Skin epidermis (tissue), 12 donors: ENCODE data around the gene DDX28.

Experiments
- H3K27ac ChIP-seq, 21 experiments: fragments of 200-600 bp; sonication (generic) in 11 of 21; one replicate each; pipeline ENCODE4 v1.5.0; 2020; ENCODE audit warnings: mild to moderate bottlenecking in 3 of 21, inconsistent platforms in 2 of 21, moderate library complexity in 2 of 21
- H3K4me3 ChIP-seq, 7 experiments: fragments of 200-600 bp; sonication (generic) in 2 of 7; one replicate each; pipeline ENCODE4 v1.5.0; 2020; ENCODE audit warnings: inconsistent platforms in 2 of 7, mild to moderate bottlenecking in 2 of 7, moderate library complexity in 1 of 7

Gene DDX28, protein sequence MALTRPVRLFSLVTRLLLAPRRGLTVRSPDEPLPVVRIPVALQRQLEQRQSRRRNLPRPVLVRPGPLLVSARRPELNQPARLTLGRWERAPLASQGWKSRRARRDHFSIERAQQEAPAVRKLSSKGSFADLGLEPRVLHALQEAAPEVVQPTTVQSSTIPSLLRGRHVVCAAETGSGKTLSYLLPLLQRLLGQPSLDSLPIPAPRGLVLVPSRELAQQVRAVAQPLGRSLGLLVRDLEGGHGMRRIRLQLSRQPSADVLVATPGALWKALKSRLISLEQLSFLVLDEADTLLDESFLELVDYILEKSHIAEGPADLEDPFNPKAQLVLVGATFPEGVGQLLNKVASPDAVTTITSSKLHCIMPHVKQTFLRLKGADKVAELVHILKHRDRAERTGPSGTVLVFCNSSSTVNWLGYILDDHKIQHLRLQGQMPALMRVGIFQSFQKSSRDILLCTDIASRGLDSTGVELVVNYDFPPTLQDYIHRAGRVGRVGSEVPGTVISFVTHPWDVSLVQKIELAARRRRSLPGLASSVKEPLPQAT

DNA sequence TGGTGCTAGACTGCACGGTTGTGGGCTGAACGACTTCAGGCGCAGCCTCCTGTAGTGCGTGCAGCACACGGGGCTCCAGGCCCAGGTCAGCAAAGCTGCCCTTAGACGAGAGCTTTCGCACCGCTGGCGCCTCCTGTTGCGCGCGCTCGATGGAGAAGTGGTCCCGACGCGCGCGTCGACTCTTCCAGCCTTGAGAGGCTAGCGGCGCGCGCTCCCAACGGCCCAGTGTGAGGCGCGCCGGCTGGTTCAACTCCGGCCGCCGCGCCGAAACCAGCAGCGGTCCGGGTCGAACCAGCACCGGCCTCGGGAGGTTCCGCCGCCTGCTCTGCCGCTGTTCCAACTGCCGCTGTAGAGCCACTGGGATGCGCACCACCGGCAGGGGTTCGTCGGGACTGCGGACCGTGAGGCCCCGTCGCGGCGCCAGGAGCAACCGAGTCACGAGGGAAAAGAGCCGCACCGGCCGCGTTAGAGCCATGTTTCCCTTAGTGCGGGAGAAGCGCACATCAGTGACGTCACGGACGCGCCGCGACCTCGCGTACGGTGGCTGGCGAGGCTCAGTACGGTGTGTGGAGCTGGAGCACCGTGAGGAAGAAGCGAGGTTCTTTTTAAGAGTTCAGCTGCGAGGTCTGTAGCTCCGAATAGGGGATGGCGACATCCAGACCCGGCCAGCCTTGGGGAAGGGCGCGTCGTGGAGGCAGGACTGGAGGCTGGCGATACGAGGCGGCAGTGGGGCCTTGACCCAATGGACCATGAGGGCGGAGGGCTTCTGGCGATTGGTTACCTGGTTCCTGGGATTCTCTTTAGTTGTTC lies at the start of gene DDX28, which contains the start of gene DUS2:
Gene DDX28 (minus strand): TSS at position 505 of the 810 bp plus-strand sequence. CDS start 30 bp downstream, at position 475.
Gene DUS2 (plus strand): TSS at position 557 of the 810 bp plus-strand sequence. CDS start 14,740 bp downstream, outside the sequence.
- Histone ChIP-seq H3K27ac (peak within 1 kb of the TSS; percentile 78 to 98 (median 92)), H3K4me3 (peak within 1 kb of the TSS; percentile 74 to 96 (median 85))

DNA sequence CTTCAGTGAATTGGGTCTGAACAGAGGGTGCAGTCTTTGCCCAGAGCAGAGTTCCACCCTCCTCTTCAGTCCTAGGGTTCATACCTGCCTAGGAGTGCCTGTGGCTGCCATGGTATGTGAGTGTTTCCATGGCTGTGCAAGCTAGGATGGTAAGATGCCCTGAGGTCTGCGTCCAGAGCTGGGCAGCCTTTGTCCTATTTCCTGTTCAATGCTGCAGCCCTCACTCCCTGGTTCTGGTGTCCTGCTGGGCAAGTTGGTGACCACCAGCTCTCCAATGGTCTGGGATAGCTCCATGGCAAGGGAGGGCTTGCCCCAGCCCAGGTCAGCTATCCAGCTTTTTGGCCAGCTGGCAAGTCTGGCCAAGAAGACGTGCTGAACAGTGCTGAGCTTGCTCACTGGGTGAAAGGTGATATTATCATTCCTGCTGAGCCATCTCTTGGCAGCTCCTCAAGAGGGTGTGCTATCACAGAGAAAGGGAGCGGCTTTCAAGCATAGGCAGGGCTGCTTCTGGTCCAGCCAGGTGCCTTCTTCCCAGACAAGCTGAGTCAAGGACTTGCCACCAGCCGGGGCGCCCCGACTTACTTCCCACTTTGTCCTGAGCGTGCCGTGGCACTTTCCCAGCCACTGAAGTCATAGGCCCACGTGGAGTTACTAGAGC lies 49.1 kb upstream of the DDX28 start:
- Histone ChIP-seq H3K4me3 (no peak overlapping the region), H3K27ac (peak overlapping the region in 18 of 21 experiments; percentile 25 to 90 (median 62))

DNA sequence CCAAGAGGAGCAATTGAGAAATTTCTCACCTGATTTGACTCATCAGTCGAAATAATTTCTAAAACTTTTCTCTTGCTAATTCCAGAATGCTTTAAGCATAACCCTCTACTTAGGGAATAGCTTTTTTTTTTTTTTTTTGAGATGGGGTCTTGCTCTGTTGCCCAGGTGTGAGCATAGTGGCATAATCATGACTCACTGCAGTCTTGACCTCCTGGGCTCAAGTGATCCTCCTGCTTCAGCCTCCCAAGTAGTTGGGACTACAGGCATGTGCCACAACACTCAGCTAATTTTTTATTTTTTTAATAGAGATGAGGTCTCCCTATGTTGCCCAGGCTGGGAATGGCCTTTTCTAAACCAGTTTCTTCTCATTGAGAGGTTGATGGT lies 48.5 kb upstream of the DDX28 start:
- no peak overlapping the region for H3K4me3 ChIP-seq
- peak overlapping the region in 14 of 21 experiments; percentile 25 to 90 (median 64) for H3K27ac ChIP-seq

DNA sequence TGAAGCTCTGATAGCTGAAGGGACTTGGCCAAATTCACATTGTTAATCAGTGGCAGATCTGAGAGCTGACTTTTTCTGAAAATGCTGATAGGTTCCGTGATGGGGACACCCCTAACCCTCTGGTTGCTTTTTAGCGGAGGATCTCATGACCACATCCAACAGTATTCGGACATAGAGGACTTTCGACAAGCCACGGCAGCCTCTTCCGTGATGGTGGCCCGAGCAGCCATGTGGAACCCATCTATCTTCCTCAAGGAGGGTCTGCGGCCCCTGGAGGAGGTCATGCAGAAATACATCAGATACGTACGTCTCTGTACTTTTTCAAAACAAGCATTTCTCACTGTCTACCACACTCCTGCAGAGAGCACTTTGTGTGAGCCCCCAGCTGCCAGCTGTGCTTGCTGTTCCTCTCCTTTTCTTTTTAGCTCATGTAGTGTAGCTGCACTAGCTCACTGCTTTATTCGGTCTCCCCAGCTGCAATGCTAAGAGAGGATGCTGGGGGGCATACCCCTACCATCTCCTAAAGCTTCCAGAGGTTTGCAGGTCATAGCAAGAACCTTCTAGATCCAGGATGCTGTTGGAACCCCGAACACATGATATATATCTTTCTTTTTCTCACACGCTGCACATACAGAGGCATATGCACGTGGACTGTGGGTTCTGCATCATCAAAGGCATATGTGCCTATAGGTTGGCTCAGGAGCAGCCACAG lies 47.9 kb upstream of the DDX28 start:
- peak overlapping the region in 9 of 21 experiments; percentile 35 to 90 (median 56) for H3K27ac ChIP-seq
- no peak overlapping the region for H3K4me3 ChIP-seq

DNA sequence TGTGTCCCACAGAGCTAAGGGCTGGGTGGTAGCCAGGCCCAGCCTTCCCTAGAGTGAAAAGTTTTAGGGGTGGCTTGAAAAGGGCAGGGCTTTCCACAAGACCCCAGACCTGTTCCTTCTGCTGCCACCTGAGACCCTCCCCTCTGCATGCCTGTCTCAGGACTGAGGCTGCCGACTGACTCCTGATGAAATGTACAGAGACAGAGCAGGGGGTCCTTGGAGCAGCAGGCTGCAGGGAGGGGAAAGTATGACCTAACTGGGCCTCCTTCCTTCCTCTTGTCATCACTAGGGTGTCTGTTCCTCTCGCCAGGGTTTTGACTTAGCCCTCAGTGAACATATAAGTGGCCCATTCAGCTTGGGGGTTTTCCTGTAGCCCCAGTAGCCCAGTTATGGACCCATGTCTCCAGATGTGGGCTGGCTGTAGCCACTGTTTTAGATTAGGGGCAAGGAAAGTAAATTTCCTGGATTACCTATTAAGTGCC lies 47.3 kb upstream of the DDX28 start:
- H3K4me3 ChIP-seq, result no peak overlapping the region
- H3K27ac ChIP-seq, result peak overlapping the region in 11 of 21 experiments; percentile 26 to 90 (median 53)

DNA sequence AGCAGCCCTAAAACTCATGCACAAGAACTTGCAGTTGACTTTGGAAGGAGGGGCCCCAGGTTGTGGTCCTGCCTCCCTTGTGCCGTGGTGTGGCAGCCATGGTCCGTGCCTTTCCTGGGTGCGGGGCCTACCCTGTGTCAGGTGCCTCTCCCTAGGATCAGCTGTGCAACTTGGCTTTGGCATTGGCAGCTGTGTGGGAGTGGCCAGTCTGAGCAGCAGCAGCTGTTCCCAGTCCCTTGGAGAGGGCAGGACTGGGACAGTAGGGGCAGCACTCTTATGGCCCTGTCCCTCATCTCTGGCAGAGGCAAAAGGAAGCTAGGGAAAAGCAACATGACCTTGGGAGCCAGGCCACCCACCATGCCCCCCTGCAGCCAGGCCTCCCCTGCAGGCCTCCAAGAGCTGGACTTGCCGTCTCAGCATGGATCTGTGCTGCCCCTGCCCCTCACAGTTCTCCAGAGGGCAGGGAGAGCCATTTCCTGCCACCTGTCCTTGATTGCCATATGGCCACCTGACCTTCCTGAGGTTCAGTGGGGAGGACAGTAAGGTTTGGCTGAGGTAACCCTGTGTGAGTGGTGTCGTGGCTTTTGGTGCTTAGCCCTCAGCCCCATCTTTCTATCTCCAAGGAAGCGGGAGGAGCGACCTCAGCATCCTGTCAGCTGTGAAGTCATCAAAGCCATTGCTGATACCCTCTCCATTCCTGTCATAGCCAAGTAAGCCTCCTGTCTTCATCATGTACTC lies 46.6 kb upstream of the DDX28 start:
- H3K27ac ChIP-seq, result peak overlapping the region in 12 of 21 experiments; percentile 21 to 90 (median 52)
- no peak overlapping the region for H3K4me3 ChIP-seq

DNA sequence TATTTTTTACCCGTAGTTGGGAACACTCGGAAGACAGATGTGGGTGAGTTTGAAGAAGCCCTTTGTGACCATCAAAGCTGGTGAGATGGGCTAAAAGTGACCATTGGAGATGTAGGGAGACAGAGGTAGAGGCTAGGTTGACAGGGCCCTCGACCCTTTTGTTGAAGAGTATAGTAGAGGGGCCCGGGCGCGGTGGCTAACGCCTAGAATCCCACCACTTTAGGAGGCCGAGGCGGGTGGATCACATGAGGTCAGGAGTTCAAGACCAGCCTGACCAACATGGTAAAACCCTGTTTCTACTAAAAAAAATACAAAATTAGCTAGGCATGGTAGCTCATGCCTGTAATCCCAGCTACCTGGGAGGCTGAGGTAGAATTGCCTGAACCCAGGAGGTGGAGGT lies 45.9 kb upstream of the DDX28 start:
- H3K27ac ChIP-seq, result peak overlapping the region in 2 of 21 experiments; percentile 53 to 90
- H3K4me3 ChIP-seq, result no peak overlapping the region

DNA sequence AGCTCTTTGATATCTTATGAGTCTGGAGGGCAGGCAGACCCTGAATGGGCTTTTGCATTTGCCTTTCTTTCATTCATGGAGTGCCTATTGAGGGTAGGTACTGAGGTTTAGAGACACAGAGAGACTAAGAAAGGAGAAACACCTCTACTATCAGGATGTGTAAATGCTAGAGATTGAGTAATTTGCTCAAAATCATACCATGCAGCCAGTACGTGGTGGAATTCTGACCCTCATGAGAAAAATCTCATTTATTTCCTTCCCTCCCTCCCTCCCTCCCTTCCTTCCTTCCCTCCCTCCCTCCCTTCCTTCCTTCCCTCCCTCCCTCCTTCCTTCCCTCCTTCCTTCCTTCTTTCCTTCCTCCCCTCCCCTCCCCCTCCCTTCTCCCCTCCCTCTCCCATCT lies 43.7 kb upstream of the DDX28 start:
- peak overlapping the region in 1 of 21 experiments; percentile 35 for H3K27ac ChIP-seq

DNA sequence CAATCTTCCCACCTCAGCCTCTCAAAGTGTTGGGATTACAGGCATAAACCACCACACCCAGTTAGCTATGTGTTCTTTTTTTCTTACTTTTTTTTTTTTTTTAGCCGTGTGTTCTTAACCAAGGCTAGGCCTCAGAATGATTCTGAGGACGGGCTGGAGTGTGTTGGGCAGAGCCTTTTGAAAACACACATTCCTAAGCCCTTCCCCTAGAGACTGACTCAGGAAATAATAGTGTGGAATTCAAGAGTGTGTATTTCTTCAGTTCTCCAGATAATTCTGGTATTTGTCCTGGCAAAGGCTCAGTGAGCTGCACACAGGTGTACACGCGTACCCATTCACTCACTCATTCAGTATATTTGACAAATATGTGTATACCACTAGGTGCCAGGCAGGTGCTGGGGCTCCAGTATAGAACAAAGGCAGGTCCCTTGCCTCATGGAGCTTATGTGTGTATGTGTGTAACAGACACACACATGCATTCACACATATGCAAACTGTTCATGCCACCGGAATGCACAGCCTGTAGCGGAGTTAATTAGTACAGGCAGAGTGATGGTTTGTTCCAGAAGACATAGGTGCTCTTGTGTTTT lies 42.8 kb upstream of the DDX28 start:
- no peak overlapping the region for H3K4me3 ChIP-seq
- H3K27ac ChIP-seq, result peak overlapping the region in 8 of 21 experiments; percentile 13 to 78 (median 55)

More for the DNA sequence above, 43.7 kb upstream of the DDX28 start:
- H3K4me3 ChIP-seq, result no peak overlapping the region

DNA sequence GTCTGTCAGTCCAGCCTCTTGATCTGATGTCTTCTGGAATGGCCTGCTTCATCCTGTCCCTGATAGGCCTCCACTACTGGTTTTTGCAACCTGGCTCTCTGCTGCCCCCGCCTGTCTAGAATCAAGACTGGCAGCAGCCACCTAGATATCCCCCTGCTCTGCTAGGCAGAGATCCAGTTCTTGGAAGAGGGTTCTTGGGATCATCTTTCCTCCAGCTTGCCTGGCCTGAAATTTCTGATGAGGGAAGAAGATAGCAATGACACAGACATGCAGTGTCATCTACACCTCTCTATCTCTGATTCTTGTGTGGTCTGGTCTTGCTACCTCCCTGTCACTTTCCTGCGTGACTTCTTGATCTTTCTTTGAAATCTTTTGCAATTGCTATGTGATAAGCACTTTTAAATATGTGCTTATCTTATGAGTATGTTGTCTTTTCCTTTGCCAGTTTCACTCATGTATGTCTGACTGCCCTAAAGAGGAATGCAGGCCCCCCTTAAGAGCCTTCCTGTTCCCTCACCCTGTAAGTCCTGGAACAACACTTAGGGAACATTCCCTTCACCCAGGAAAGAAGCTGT lies 41.8 kb upstream of the DDX28 start:
- peak overlapping the region in 16 of 21 experiments; percentile 13 to 81 (median 54) for H3K27ac ChIP-seq
- no peak overlapping the region for H3K4me3 ChIP-seq

DNA sequence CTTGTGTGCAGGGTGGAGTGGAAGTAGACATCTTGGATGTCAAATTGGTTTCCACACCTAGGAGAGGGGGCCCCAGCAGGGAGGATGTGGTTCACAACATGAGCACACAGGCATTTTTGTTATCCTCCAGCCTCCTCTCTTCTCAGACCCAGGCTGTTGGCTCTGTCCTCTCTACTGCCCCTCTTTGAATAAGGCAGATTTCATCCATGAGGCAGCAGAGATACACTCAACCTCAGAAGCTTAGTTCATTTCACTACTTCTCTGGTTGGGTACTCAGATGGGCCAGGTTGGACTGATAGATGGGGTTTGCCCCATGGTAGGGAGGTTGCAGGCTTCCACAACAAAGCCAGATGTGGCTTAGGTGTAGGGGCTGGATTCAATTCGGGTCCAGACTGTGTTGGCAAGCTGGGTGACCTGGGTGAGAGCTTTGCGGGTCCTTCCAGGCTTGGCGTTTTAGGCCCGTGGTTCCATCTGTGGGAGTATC lies 39.9 kb upstream of the DDX28 start:
- H3K4me3 ChIP-seq, result no peak overlapping the region
- peak overlapping the region in 8 of 21 experiments; percentile 8 to 81 (median 57) for H3K27ac ChIP-seq

DNA sequence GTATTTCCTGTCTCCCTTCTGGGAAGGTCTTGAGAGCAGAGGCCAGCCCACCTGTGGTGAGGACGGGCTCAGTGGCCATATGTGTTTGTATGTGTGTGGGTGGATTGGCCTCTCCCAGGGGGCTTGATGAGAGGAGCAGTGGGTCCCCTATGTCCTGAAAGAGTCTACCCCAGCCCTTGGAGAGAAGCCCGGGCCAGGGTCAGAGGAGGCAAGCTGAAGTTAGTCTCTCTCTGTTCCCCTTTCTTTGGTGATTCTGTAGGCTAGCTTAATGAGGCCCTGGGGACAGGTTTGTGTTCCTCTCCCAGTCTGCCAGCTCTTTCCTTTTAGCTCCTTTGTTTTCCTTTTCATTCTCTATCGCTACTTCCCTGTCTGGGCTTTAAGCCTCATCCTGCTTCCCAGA lies 38.4 kb upstream of the DDX28 start:
- peak overlapping the region in 11 of 21 experiments; percentile 1 to 81 (median 32) for H3K27ac ChIP-seq
- no peak overlapping the region for H3K4me3 ChIP-seq

DNA sequence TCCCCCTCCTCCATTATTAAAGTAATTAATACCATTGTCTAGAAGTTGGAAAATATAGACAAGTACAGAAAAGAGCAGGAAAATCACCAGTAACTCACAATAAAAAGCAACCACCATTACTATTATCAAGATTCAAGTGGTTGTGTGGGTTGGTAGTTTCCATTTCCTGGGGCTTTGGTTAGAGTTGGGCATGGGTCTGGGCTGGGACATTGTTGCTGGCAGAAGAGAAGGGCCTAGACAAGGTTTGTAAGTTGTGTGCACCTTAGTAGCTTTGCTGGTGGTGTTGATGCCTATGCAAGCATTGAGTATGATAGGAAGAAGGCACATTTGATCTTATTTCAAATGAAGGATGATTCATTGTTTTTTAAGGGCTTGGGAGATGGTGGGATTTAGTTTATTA lies 36.8 kb upstream of the DDX28 start:
- Histone ChIP-seq H3K27ac (peak overlapping the region in 5 of 21 experiments; percentile 6 to 76 (median 43)), H3K4me3 (no peak overlapping the region)

DNA sequence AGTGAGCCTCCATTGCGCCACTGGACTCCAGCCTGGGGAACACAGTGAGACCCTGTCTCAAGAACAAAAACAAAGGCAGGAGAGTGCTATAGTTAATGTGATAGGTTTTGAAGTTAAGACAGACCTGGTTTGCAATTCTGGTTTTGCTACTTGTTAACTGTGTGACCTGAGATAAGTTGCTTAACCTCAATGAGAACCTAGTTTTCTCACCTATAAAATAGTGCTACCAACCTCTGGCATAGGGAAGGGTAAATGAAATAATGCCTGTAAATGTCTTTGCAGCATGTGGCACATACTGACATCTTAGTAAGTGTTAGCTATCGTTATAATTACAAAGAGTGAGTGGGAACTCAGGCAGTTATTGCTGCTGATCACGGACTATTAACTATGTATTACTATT lies 32.4 kb upstream of the DDX28 start:
- Histone ChIP-seq H3K27ac (no peak overlapping the region), H3K4me3 (no peak overlapping the region)

DNA sequence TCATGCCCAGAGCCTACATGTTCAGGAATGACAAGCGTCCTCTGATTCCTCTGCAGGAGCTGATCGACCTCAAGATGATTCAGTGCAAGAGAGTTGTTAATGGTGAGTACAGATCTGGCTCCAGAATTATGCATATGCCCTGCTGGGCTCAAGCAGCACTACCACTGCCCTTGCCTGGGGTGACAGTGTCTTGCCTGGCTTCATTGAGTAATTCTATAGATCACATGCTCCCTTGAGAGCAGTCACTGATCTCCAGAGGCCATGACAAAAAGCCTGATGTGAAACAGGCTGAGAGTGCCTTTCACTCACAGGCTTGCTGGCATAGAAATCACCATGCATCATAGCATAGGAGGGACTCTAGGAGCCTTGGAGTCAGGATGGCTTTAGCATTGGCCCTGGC lies 26.4 kb upstream of the DDX28 start:
- Histone ChIP-seq H3K27ac (no peak overlapping the region), H3K4me3 (no peak overlapping the region)

DNA sequence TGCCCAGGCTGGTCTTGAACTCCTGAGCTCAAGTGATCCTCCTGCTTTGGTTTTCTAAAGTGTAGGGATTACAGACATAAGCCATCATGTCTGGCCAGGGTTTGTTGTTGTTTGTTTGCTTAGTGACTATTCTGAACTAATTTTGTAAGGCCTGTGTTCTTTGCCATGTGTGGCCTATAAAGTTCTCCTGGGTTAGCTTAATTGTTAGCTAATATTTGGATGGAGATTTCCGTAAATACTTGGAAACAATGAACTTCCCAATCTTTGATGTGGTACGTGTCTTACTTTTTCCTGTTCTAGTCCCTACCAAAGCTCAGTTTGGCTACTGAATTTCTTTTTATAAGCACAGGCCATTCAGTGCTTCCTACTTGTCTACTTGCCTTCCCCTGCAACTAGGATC lies 25.0 kb upstream of the DDX28 start:
- H3K4me3 ChIP-seq, result no peak overlapping the region
- no peak overlapping the region for H3K27ac ChIP-seq

DNA sequence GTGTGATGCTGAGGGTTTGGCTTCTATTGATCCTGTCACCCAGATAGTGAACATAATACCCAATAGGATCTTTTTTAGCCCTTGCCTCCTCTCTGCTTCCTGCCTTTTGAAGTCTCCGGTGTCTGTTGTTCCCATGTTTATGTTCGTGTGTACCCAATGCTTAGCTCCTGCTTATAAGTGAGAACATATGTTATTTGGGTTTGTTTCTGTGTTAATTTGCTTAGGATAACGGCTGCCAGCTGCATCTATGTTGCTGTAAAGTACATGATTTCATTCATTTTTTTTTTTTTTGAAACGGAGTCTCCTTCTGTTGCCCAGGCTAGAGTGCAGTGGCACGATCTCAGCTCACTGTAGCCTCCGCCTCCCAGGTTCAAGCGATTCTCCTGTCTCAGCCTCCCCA lies 23.1 kb upstream of the DDX28 start:
- no peak overlapping the region for H3K27ac ChIP-seq
- H3K4me3 ChIP-seq, result no peak overlapping the region
